Measurements from ENCODE around the gene RPS18. TPM values are rescaled to one million over a fixed set of nuclear protein-coding genes. Genes with fewer than 3 reads are reported as not detected.

The RPS18 gene
- polyA plus RNA-seq, 1 of the 3 experiments (the other 2 are of a cell fraction) = 12,112 TPM

GRCh38 chr6:33236852-33237251 is 35.0 kb upstream of the RPS18 start:
- H3K79me2 ChIP-seq (ENCODE audit: insufficient read depth) = no peaks in the 10 kb centered on the region
- DNase-seq = no peak
- no peak overlapping the region for H2AFZ ChIP-seq (ENCODE audit: low read depth)
- no peaks in the 10 kb centered on the region for H3F3A ChIP-seq (replicated peaks; ENCODE audit: insufficient read depth)
- H3K36me3 ChIP-seq (replicated peaks in 1 of 2; ENCODE audit: control insufficient read depth in 1 of 2, insufficient read depth in 2 of 2, low read length in 1 of 2) = no peaks in the 10 kb centered on the region
- H3K4me2 ChIP-seq = no peak overlapping the region
- peaks cover 74% of the 10 kb centered on the region for H3K27me3 ChIP-seq (ENCODE audit: insufficient read depth)
- no peak overlapping the region for H3K27ac ChIP-seq (ENCODE audit: low read depth in 2 of 2, low read length in 1 of 2)
- WGBS (ENCODE audit: low lambda C conversion rate) = 50% methylated on average over 6 of the region's 6 CpGs
- H4K20me1 ChIP-seq (ENCODE audit: insufficient read depth) = no peaks in the 10 kb centered on the region
- TF ChIP-seq GABPA (IDR thresholded peaks at IDR 0.05; ENCODE audit: low read depth) = no peak
- H3K9ac ChIP-seq = no peak overlapping the region
- H3K9me3 ChIP-seq = no peaks in the 10 kb centered on the region
- CTCF ChIA-PET = interaction anchor here (2.2 to 9.1 kb wide), 2 partner anchors 11 to 75 kb away, joined by 7 to 68 read pairs; no protein-coding TSS in a partner anchor
- no peak overlapping the region for H3K4me3 ChIP-seq (ENCODE audit: low read depth in 2 of 2, low read length in 1 of 2)
- no peaks in the 10 kb centered on the region; a peak in 1 of 4 replicates for H3K4me1 ChIP-seq (ENCODE audit: control insufficient read depth in 1 of 2, insufficient read depth in 2 of 2, low read depth in 1 of 2, low read length in 1 of 2)
- no peaks in the 10 kb centered on the region for H3K9me2 ChIP-seq
- POLR2A ChIA-PET = interaction anchor here (1.4 kb wide), 1 partner anchor 11 kb away, joined by 5 read pairs; no protein-coding TSS in a partner anchor

DNA sequence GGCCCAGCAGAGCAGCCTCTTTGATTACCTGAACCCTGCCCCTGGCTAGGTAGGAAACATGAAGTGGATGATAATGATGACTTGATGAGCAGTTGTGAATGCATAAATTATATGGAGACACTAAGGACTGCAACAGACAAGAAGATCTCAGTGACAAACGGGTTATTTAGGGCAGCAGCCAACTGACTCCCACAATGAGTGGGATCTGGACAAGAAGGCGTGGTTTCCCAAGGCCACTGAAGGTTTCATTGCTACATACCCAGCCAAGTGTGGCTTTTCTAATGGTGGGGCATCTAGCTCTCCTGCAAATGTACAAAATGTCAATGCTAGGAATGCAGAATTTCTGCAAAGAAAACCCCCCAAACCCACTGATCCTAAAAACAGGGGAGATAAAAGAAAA is 34.1 kb upstream of the RPS18 start:
- Histone ChIP-seq H3K9ac (no peak overlapping the region), H3F3A (replicated peaks; ENCODE audit: insufficient read depth) (no peaks in the 10 kb centered on the region), H3K27ac (ENCODE audit: low read depth in 2 of 2, low read length in 1 of 2) (no peak overlapping the region), H3K4me3 (ENCODE audit: low read depth in 2 of 2, low read length in 1 of 2) (no peak overlapping the region), H3K9me2 (no peaks in the 10 kb centered on the region), H3K9me3 (no peaks in the 10 kb centered on the region), H3K27me3 (ENCODE audit: insufficient read depth) (peaks cover 72% of the 10 kb centered on the region), H3K4me1 (ENCODE audit: control insufficient read depth in 1 of 2, insufficient read depth in 2 of 2, low read depth in 1 of 2, low read length in 1 of 2) (no peaks in the 10 kb centered on the region; a peak in 1 of 4 replicates), H4K20me1 (ENCODE audit: insufficient read depth) (no peaks in the 10 kb centered on the region), H3K4me2 (no peak overlapping the region), H3K36me3 (replicated peaks in 1 of 2; ENCODE audit: control insufficient read depth in 1 of 2, insufficient read depth in 2 of 2, low read length in 1 of 2) (no peaks in the 10 kb centered on the region), H3K79me2 (ENCODE audit: insufficient read depth) (no peaks in the 10 kb centered on the region), H2AFZ (ENCODE audit: low read depth) (no peak overlapping the region)
- no peak for TF ChIP-seq PBX3 (IDR thresholded peaks at IDR 0.05)
- no peak for TF ChIP-seq FOXM1 (IDR thresholded peaks at IDR 0.05; ENCODE audit: low read depth)
- no peak for TF ChIP-seq RAD21 (IDR thresholded peaks at IDR 0.05; ENCODE audit: low read length)
- TF ChIP-seq CHD2 (IDR thresholded peaks at IDR 0.05; ENCODE audit: low read length, partially characterized antibody) = no peak
- no peak for TF ChIP-seq EZH2phosphoT487 (IDR thresholded peaks at IDR 0.05; ENCODE audit: borderline replicate concordance, low read depth)
- TF ChIP-seq, protein P1, sequence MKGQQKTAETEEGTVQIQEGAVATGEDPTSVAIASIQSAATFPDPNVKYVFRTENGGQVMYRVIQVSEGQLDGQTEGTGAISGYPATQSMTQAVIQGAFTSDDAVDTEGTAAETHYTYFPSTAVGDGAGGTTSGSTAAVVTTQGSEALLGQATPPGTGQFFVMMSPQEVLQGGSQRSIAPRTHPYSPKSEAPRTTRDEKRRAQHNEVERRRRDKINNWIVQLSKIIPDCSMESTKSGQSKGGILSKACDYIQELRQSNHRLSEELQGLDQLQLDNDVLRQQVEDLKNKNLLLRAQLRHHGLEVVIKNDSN (IDR thresholded peaks at IDR 0.05; ENCODE audit: borderline replicate concordance, low read depth) = no peak
- CTCF ChIA-PET = interaction anchor here (0.6 to 9.1 kb wide), 4 partner anchors 11 to 90 kb away, joined by 3 to 68 read pairs (median 6); no protein-coding TSS in a partner anchor
- POLR2A ChIA-PET = no interaction called here
- DNase-seq = no peak
- WGBS (ENCODE audit: low lambda C conversion rate) = 4% methylated on average over 2 of the region's 2 CpGs

- H2AFZ ChIP-seq (ENCODE audit: low read depth) = 0 out of 2 replicates have a peak overlapping the region, but pooled peaks have one; percentile 22
- H3K4me1 ChIP-seq (ENCODE audit: control insufficient read depth in 1 of 2, insufficient read depth in 2 of 2, low read depth in 1 of 2, low read length in 1 of 2) = no peaks in the 10 kb centered on the region
- WGBS (ENCODE audit: low lambda C conversion rate) = 9% methylated on average over 3 of the region's 3 CpGs
- no peak overlapping the region for H3K27ac ChIP-seq (ENCODE audit: low read depth in 2 of 2, low read length in 1 of 2)
- no peak for DNase-seq
- no peaks in the 10 kb centered on the region for H3K9me3 ChIP-seq
- H4K20me1 ChIP-seq (ENCODE audit: insufficient read depth) = no peaks in the 10 kb centered on the region
- no peak overlapping the region for H3K9ac ChIP-seq
- peaks cover 35% of the 10 kb centered on the region for H3K27me3 ChIP-seq (ENCODE audit: insufficient read depth)
- H3F3A ChIP-seq (replicated peaks; ENCODE audit: insufficient read depth) = no peaks in the 10 kb centered on the region
- no peak overlapping the region for H3K4me3 ChIP-seq (ENCODE audit: low read depth in 2 of 2, low read length in 1 of 2)
- no peak overlapping the region for H3K4me2 ChIP-seq
- H3K36me3 ChIP-seq (replicated peaks in 1 of 2; ENCODE audit: control insufficient read depth in 1 of 2, insufficient read depth in 2 of 2, low read length in 1 of 2) = no peaks in the 10 kb centered on the region
- no peaks in the 10 kb centered on the region for H3K79me2 ChIP-seq (ENCODE audit: insufficient read depth)
- TF ChIP-seq MEF2A (IDR thresholded peaks at IDR 0.05; ENCODE audit: borderline replicate concordance, low read depth) (no peak), JUND (IDR thresholded peaks at IDR 0.05) (no peak), TAF1 (IDR thresholded peaks at IDR 0.05; ENCODE audit: borderline replicate concordance, low read depth, low read length) (no peak), CTCF (IDR thresholded peaks at IDR 0.05) (no peak), MAX (IDR thresholded peaks at IDR 0.05; ENCODE audit: low read depth) (no peak), EP300 (IDR thresholded peaks at IDR 0.05; ENCODE audit: borderline replicate concordance in 1 of 2, low read depth in 1 of 2, low read length in 1 of 2) (no peak), YY1 (IDR thresholded peaks at IDR 0.05; ENCODE audit: low read depth) (no peak), USF2 (IDR thresholded peaks at IDR 0.05; ENCODE audit: borderline replicate concordance, low read depth, low read length) (no peak), RXRA (IDR thresholded peaks at IDR 0.05; ENCODE audit: borderline replicate concordance, low read depth) (no peak), NFIC (IDR thresholded peaks at IDR 0.05; ENCODE audit: borderline replicate concordance) (no peak), GABPA (IDR thresholded peaks at IDR 0.05; ENCODE audit: low read depth) (no peak), SMC3 (IDR thresholded peaks at IDR 0.05; ENCODE audit: low read depth, low read length) (no peak)
- ChIA-PET POLR2A (no interaction called here), CTCF (interaction anchor here (1.2 kb wide), 1 partner anchor 30 kb away, joined by 3 read pairs; no protein-coding TSS in a partner anchor)
- H3K9me2 ChIP-seq = no peaks in the 10 kb centered on the region
These were observed 29.9 kb upstream of the RPS18 start for GRCh38 chr6:33241968-33242367.
